Neural cell (in vitro differentiated cells): Measurements from ENCODE around the gene AIF1. TPM values are rescaled to one million over a fixed set of nuclear protein-coding genes. Genes with fewer than 3 reads are reported as not detected.

Experiments
- H2AFZ ChIP-seq: fragments of 200-600, 300-800 bp; sonication (generic), shearing (Covaris generic); 2 replicates; pipeline ENCODE4 v1.6.0; 2014; ENCODE audit warnings: low read depth, mild to moderate bottlenecking, antibody characterized with exemption, low read length, moderate library complexity
- H3F3A ChIP-seq: fragments of 200-600 bp; shearing (Covaris generic); 2 replicates; pipeline ENCODE4 v1.6.1; 2016; ENCODE audit warnings: mild to moderate bottlenecking, moderate library complexity, mixed read lengths, antibody characterized with exemption, low read length; ENCODE audit not compliant: insufficient read depth, poor library complexity, severe bottlenecking
- H3K27ac ChIP-seq: fragments of 200-600, 300-800 bp; sonication (generic), shearing (Covaris generic); 2 replicates; pipeline ENCODE4 v1.5.1; 2014; ENCODE audit warnings: mild to moderate bottlenecking, low read length, moderate library complexity
- H3K27me3 ChIP-seq: fragments of 300-800, 200-600 bp; sonication (generic), shearing (Covaris generic); 2 replicates; pipeline ENCODE4 v1.6.0; 2014; ENCODE audit warnings: mild to moderate bottlenecking, low read depth, low read length, moderate library complexity; ENCODE audit not compliant: insufficient read depth
- H3K36me3 ChIP-seq: fragments of 300-800, 200-600 bp; sonication (generic), shearing (Covaris generic); 2 replicates; pipeline ENCODE4 v1.5.1; 2014; ENCODE audit warnings: mild to moderate bottlenecking, antibody characterized with exemption, low read length, moderate library complexity; ENCODE audit not compliant: insufficient read depth
- H3K4me2 ChIP-seq: fragments of 300-800, 200-600 bp; sonication (generic), shearing (Covaris generic); 2 replicates; pipeline ENCODE4 v1.6.0; 2014; ENCODE audit warnings: mild to moderate bottlenecking, low read length
- H3K4me3 ChIP-seq: fragments of 300-800, 200-600 bp; sonication (generic), shearing (Covaris generic); 2 replicates; pipeline ENCODE4 v1.5.1; 2014; ENCODE audit warnings: mild to moderate bottlenecking, low read length, moderate library complexity
- H3K79me2 ChIP-seq: fragments of 200-600 bp; shearing (Covaris generic); replicated peaks from 2 replicates; pipeline ENCODE4 v1.6.0; 2014; ENCODE audit warnings: mild to moderate bottlenecking, low read length, moderate library complexity; ENCODE audit not compliant: insufficient read depth
- H3K9ac ChIP-seq: fragments of 300-800, 200-600 bp; sonication (generic), shearing (Covaris generic); 2 replicates; pipeline ENCODE4 v1.6.1; 2016; ENCODE audit warnings: mild to moderate bottlenecking, low read length, mixed read lengths
- H3K9me2 ChIP-seq: fragments of 200-600 bp; shearing (Covaris generic); 2 replicates; pipeline ENCODE4 v1.6.1; 2016; ENCODE audit warnings: mild to moderate bottlenecking, low read length, mixed read lengths; ENCODE audit not compliant: insufficient read depth
- H3K9me3 ChIP-seq: fragments of 200-600, 300-800 bp; sonication (generic), shearing (Covaris generic); 2 replicates; pipeline ENCODE4 v1.6.1; 2016; ENCODE audit warnings: mild to moderate bottlenecking, mixed run types, low read length, moderate library complexity, mixed read lengths
- H4K20me1 ChIP-seq: fragments of 200-600 bp; shearing (Covaris generic); 2 replicates; pipeline ENCODE4 v1.6.1; 2016; ENCODE audit warnings: mild to moderate bottlenecking, mixed run types; ENCODE audit not compliant: insufficient read depth
- EP300 ChIP-seq: fragments of 450-650 bp; conservative IDR thresholded peaks from 2 replicates; pipeline ENCODE4 v1.6.1; 2014; ENCODE audit warnings: antibody characterized with exemption, mild to moderate bottlenecking, moderate library complexity; ENCODE audit not compliant: poor library complexity, severe bottlenecking
- EZH2 ChIP-seq: fragments of 200-600, 300-800 bp; shearing (Covaris generic), sonication (generic); IDR thresholded peaks from 2 replicates; pipeline ENCODE4 v1.6.1; 2014; ENCODE audit warnings: antibody characterized with exemption, low read length, borderline replicate concordance, mild to moderate bottlenecking; ENCODE audit not compliant: insufficient read depth, poor library complexity, severe bottlenecking
- MXI1 ChIP-seq: fragments of 450-650 bp; conservative IDR thresholded peaks from 2 replicates; pipeline ENCODE4 v1.6.1; 2014; ENCODE audit warnings: antibody characterized with exemption, mild to moderate bottlenecking; ENCODE audit not compliant: poor library complexity, severe bottlenecking
- POLR2AphosphoS5 ChIP-seq: IDR thresholded peaks from 2 replicates; pipeline ENCODE4 v1.6.1; 2012
- RAD21 ChIP-seq: fragments of 450-650 bp; conservative IDR thresholded peaks from 2 replicates; pipeline ENCODE4 v1.6.1; 2014; ENCODE audit warnings: antibody characterized with exemption, mild to moderate bottlenecking, moderate library complexity
- REST ChIP-seq: IDR thresholded peaks from 2 replicates; pipeline ENCODE4 v1.6.1; 2012; ENCODE audit warnings: borderline replicate concordance
- SMC3 ChIP-seq: fragments of 450-650 bp; conservative IDR thresholded peaks from 2 replicates; pipeline ENCODE4 v1.6.1; 2014; ENCODE audit warnings: antibody characterized with exemption, mild to moderate bottlenecking, moderate library complexity; ENCODE audit not compliant: poor library complexity
- TAF1 ChIP-seq: IDR thresholded peaks from 2 replicates; pipeline ENCODE4 v1.6.1; 2012; ENCODE audit warnings: low read depth
- polyA plus RNA-seq: library from polyadenylated mRNA; depleted of rRNA; stranded (reverse); fragments of >200 nt; gene quantifications from 2 replicates; pipeline ENCODE4 v1.2.3, GENCODE V29; 2014
- TF ChIP-seq, protein P1 (sequence below): fragments of 450-650 bp; IDR thresholded peaks from 2 replicates; pipeline ENCODE4 v1.5.1; 2014; ENCODE audit warnings: antibody characterized with exemption, mild to moderate bottlenecking, moderate library complexity; ENCODE audit not compliant: poor library complexity, severe bottlenecking

The AIF1 gene
- polyA plus RNA-seq, 1 donor from 2014 or later, result not detected

DNA sequence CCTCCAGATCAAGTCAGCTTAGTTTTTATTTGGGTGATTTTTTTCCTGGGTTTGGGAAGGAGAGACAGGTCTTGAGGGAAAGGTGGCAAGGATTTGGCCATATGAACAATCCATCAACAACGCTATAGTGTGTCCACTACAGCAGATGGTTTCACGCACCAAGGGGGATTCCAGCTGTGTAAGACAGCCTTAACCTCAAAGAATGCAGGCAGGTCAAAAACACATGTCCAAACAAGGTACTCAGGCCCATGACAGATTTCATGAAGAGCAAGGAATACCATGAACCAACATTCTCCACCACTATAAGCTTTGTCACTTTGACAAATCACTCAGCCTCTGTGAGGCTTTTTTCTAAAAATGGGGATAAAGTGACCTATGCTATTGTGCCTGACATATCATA lies 2.0 kb downstream of the AIF1 start:
- Histone ChIP-seq H3K27ac (no peak overlapping the region), H3K9me2 (no peaks in the 10 kb centered on the region), H3K36me3 (no peaks in the 10 kb centered on the region), H2AFZ (no peak overlapping the region), H3K9ac (no peak overlapping the region), H4K20me1 (no peaks in the 10 kb centered on the region), H3F3A (no peaks in the 10 kb centered on the region), H3K79me2 (peaks cover 14% of the 10 kb centered on the region), H3K27me3 (no peaks in the 10 kb centered on the region), H3K9me3 (no peaks in the 10 kb centered on the region), H3K4me3 (no peak overlapping the region), H3K4me2 (no peak overlapping the region)
- TF ChIP-seq EP300 (no peak), SMC3 (no peak), POLR2AphosphoS5 (no peak), TAF1 (no peak), RAD21 (no peak), REST (no peak), EZH2 (no peak), MXI1 (no peak)
- TF ChIP-seq, protein P1, sequence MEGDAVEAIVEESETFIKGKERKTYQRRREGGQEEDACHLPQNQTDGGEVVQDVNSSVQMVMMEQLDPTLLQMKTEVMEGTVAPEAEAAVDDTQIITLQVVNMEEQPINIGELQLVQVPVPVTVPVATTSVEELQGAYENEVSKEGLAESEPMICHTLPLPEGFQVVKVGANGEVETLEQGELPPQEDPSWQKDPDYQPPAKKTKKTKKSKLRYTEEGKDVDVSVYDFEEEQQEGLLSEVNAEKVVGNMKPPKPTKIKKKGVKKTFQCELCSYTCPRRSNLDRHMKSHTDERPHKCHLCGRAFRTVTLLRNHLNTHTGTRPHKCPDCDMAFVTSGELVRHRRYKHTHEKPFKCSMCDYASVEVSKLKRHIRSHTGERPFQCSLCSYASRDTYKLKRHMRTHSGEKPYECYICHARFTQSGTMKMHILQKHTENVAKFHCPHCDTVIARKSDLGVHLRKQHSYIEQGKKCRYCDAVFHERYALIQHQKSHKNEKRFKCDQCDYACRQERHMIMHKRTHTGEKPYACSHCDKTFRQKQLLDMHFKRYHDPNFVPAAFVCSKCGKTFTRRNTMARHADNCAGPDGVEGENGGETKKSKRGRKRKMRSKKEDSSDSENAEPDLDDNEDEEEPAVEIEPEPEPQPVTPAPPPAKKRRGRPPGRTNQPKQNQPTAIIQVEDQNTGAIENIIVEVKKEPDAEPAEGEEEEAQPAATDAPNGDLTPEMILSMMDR, result no peak

DNA sequence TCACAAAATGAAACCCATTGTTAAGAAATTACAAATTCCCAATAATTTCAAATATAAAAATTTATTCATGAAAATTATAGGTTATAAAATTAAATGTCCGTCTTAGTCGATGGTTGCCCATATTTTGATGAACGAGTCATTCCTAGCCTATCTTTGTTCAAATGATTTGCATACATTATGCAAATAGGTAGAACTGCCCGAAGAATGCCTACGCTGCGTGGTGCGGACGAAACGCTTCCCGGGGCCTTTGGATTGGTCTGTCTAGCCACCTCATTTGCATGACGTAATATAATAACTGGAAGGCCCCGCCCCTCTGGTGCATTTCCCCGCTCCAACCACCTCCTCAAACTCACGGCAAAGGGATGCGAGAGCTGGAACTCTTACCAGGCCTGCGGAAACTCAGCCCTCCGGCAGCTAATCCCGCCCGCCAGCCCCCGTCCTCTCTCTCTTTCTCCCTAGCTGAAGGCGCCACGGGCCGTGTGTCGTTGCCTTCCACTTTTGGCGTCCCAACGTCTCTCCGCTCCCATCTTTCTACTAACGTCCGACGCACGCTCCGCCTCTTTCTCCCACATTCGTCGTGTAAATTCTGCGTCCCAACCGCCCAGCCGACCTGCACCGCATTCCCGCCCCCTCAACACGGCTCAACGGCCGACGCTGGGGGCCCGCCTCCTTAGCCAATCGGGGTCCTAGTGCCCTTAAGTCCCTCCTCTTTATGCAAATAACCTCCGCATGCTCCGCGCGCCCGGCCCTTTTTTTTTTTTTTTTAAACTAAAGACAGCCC lies 5.0 kb downstream of the AIF1 start:
- H3K36me3 ChIP-seq, result no peaks in the 10 kb centered on the region
- H3K79me2 ChIP-seq, result peaks cover 38% of the 10 kb centered on the region
- H2AFZ ChIP-seq, result peak overlapping the region; percentile 19
- H3K27me3 ChIP-seq, result no peaks in the 10 kb centered on the region
- H3K9me3 ChIP-seq, result no peaks in the 10 kb centered on the region
- TF ChIP-seq MXI1, result peak; percentile 50
- peak; percentile 94 for TF ChIP-seq POLR2AphosphoS5
- TF ChIP-seq REST, result peak; percentile 94
- TF ChIP-seq TAF1, result peak; percentile 66
- peak; percentile 43 for TF ChIP-seq RAD21
- TF ChIP-seq EZH2, result no peak
- peak; percentile 51 for TF ChIP-seq SMC3
- TF ChIP-seq, protein P1, result no peak
- TF ChIP-seq EP300, result peak; percentile 72
- peak overlapping the region; percentile 99 for H3K27ac ChIP-seq
- no peaks in the 10 kb centered on the region for H4K20me1 ChIP-seq
- H3F3A ChIP-seq, result no peaks in the 10 kb centered on the region
- peak overlapping the region; percentile 17 for H3K4me2 ChIP-seq
- peak overlapping the region; percentile 100 for H3K9ac ChIP-seq
- H3K9me2 ChIP-seq, result no peaks in the 10 kb centered on the region
- H3K4me3 ChIP-seq, result peak overlapping the region; percentile 93
